ENCODE measurements around the gene NOXO1.

DNA sequence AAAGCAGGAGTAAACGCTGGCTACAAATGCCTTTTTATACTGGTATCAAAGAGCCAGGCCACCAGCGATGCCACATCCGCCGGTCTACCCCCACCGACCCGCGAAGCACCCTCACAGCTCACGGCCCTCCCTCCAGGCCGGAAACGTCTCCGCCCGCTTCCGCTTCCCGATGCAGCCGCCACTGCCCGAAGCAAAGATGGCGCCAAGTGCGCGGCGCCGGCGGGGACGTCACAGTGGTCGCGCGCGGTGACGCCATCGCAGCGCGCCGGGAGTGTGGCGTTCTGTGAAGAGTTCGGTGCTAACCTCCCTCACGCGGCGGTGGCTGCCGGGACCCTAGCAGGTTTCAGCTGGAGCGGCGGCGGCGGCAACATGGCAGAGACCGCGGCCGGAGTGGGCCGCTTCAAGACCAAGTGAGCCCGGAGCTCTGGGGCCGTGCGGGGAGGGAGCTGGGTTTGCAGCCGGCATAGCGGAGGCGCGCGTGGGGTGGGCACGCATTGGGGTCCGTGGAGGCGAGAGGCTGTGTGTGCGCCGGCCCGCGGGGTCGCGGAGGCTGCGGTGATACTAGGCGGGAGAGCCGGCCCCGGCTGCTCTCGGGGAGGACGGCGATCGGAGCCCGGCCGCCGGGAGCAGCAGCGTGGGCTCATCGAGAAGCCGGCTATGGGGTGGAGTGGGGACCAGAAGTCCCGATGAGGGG, 9.3 kb downstream of the NOXO1 start, which contains the start of gene TBL3:
- peak; percentile 84 to 89 for TF ChIP-seq POLR2A (IDR thresholded peaks at IDR 0.05)
- TF ChIP-seq, protein P1, sequence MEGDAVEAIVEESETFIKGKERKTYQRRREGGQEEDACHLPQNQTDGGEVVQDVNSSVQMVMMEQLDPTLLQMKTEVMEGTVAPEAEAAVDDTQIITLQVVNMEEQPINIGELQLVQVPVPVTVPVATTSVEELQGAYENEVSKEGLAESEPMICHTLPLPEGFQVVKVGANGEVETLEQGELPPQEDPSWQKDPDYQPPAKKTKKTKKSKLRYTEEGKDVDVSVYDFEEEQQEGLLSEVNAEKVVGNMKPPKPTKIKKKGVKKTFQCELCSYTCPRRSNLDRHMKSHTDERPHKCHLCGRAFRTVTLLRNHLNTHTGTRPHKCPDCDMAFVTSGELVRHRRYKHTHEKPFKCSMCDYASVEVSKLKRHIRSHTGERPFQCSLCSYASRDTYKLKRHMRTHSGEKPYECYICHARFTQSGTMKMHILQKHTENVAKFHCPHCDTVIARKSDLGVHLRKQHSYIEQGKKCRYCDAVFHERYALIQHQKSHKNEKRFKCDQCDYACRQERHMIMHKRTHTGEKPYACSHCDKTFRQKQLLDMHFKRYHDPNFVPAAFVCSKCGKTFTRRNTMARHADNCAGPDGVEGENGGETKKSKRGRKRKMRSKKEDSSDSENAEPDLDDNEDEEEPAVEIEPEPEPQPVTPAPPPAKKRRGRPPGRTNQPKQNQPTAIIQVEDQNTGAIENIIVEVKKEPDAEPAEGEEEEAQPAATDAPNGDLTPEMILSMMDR (IDR thresholded peaks at IDR 0.05): no peak

Measured in adrenal gland (tissue), 5 donors.